HCT116 (cell line): ENCODE results near the gene FGFR3. TPM values are rescaled to one million over a fixed set of nuclear protein-coding genes. Genes with fewer than 3 reads are reported as not detected.

Experiments
- ATAC-seq: fragments of 200-7000 bp; cut with Tn5 transposase; 2 replicates; pipeline ENCODE4 v1.9.1; 2020; ENCODE audit warnings: mild to moderate bottlenecking, moderate library complexity
- BruUV-seq: library from RNA; stranded (reverse); fragments of 400-500 nt; replicated peaks from 2 replicates; lab custom pipeline; 2021; lab: Mats Ljungman, UMichigan
- CTCF ChIA-PET: fragments of 300-600 bp; sonication (Branson Sonifier 250); formaldehyde crosslinking; loops from one replicate; lab custom pipeline; 2021; ENCODE audit warnings: antibody characterized with exemption; lab: Charles Lee
- POLR2A ChIA-PET: fragments of 300-600, 350-600 bp; sonication (Branson Sonifier 250); formaldehyde crosslinking; loops from one replicate; lab custom pipeline; 2021; ENCODE audit warnings: antibody characterized with exemption; lab: Charles Lee
- RAD21 ChIA-PET, 2 experiments: fragments of 300-600 bp; sonication (Branson Sonifier 250); formaldehyde crosslinking; loops; one replicate each; lab custom pipeline; 2023; ENCODE audit warnings: low total read pairs in 2 of 2; ENCODE audit not compliant: uncharacterized antibody in 2 of 2, unreplicated experiment in 2 of 2, low non-redundant PET in 1 of 2; lab: Charles Lee
- DNase-seq: peaks from one replicate; pipeline ENCODE4 v3.0.0-alpha.2; 2010; ENCODE audit warnings: low read depth, low spot score
- H2AFZ ChIP-seq: fragments of 200-600 bp; shearing (Covaris generic), sonication (generic); 2 replicates; pipeline ENCODE4 v1.6.1; 2017; ENCODE audit warnings: low read depth, mixed run types, mixed read lengths, antibody characterized with exemption, low read length; ENCODE audit not compliant: poor library complexity, severe bottlenecking
- H3K27ac ChIP-seq: 2 replicates; pipeline ENCODE4 v1.5.1; 2012; ENCODE audit warnings: low read depth, low read length
- H3K27me3 ChIP-seq: fragments of 200-600 bp; sonication (generic); 2 replicates; pipeline ENCODE4 v1.6.1; 2016; ENCODE audit warnings: mixed run types, low read length, mixed read lengths; ENCODE audit not compliant: insufficient read depth
- H3K36me3 ChIP-seq, 2 experiments: fragments of 200-500 bp in 1 of 2; fragments of 200-600 bp in 1 of 2; sonication (Bioruptor generic) in 1 of 2; sonication (generic) in 1 of 2; 2 replicates each; pipeline versions ENCODE4 v1.5.1 to v1.6.1; 2014 to 2016; ENCODE audit warnings: low read length in 2 of 2, inconsistent platforms in 1 of 2, mixed read lengths in 1 of 2, mixed run types in 1 of 2; ENCODE audit not compliant: insufficient read depth in 2 of 2, control insufficient read depth in 1 of 2
- H3K4me1 ChIP-seq, 2 experiments: fragments of 200-600 bp in 1 of 2; sonication (generic) in 1 of 2; 2 replicates each; pipeline versions ENCODE4 v1.5.1 to v1.6.1; 2012 to 2017; ENCODE audit warnings: low read length in 2 of 2, inconsistent platforms in 1 of 2, mild to moderate bottlenecking in 1 of 2, mixed read lengths in 1 of 2, mixed run types in 1 of 2, moderate library complexity in 1 of 2; ENCODE audit not compliant: insufficient read depth in 2 of 2, control insufficient read depth in 1 of 2
- H3K4me2 ChIP-seq: fragments of 200-600 bp; sonication (generic); 2 replicates; pipeline ENCODE4 v1.6.1; 2017; ENCODE audit warnings: mixed run types, low read length, mixed read lengths
- H3K4me3 ChIP-seq, 2 experiments: fragments of 200-600 bp in 1 of 2; sonication (generic) in 1 of 2; replicated peaks in 1 of 2; 2 replicates each; pipeline ENCODE4 v1.5.1; 2011 to 2016; ENCODE audit warnings: low read length in 2 of 2, control low read depth in 1 of 2, low read depth in 1 of 2, mild to moderate bottlenecking in 1 of 2, mixed read lengths in 1 of 2, mixed run types in 1 of 2
- H3K79me2 ChIP-seq: fragments of 200-600 bp; sonication (generic); 2 replicates; pipeline ENCODE4 v1.6.1; 2017; ENCODE audit warnings: mild to moderate bottlenecking, mixed run types, low read length, moderate library complexity, mixed read lengths; ENCODE audit not compliant: insufficient read depth
- H3K9ac ChIP-seq: fragments of 200-600 bp; sonication (generic); 2 replicates; pipeline ENCODE4 v1.6.1; 2016; ENCODE audit warnings: low read length, mixed read lengths
- H3K9me2 ChIP-seq: fragments of 200-600 bp; sonication (generic), shearing (Covaris generic); 2 replicates; pipeline ENCODE4 v1.6.1; 2017; ENCODE audit warnings: mixed run types, mild to moderate bottlenecking, moderate library complexity; ENCODE audit not compliant: insufficient read depth
- H3K9me3 ChIP-seq, 2 experiments: fragments of 200-500 bp in 1 of 2; fragments of 200-600 bp in 1 of 2; sonication (Bioruptor generic) in 1 of 2; sonication (generic) in 1 of 2; 2 replicates each; pipeline ENCODE4 v1.6.1; 2014 to 2017; ENCODE audit warnings: low read length in 2 of 2, mixed read lengths in 2 of 2, inconsistent platforms in 1 of 2, low read depth in 1 of 2, mild to moderate bottlenecking in 1 of 2, mixed run types in 1 of 2, moderate library complexity in 1 of 2; ENCODE audit not compliant: control insufficient read depth in 1 of 2, insufficient read depth in 1 of 2
- H4K20me1 ChIP-seq: fragments of 200-600 bp; sonication (generic), shearing (Covaris generic); 2 replicates; pipeline ENCODE4 v1.6.1; 2017; ENCODE audit warnings: mixed run types, mild to moderate bottlenecking, moderate library complexity; ENCODE audit not compliant: insufficient read depth
- CBX3 ChIP-seq: IDR thresholded peaks from 2 replicates; pipeline ENCODE4 v1.6.1; 2012; ENCODE audit warnings: low read depth
- CEBPB ChIP-seq: IDR thresholded peaks from 2 replicates; pipeline ENCODE4 v1.6.1; 2012; ENCODE audit warnings: low read depth
- EZH2 ChIP-seq: fragments of 200-600 bp; sonication (generic); IDR thresholded peaks from 2 replicates; pipeline ENCODE4 v1.6.1; 2017; ENCODE audit warnings: antibody characterized with exemption, mixed run types
- EZH2phosphoT487 ChIP-seq: fragments of 200-600 bp; IDR thresholded peaks from 2 replicates; pipeline ENCODE4 v1.6.1; 2018; ENCODE audit warnings: antibody characterized with exemption, borderline replicate concordance
- POLR2A ChIP-seq: IDR thresholded peaks from 2 replicates; pipeline ENCODE4 v1.7.0; 2011; ENCODE audit warnings: borderline replicate concordance; ENCODE audit not compliant: insufficient read depth, insufficient read length; ENCODE audit errors: extremely low read depth
- TCF7L2 ChIP-seq: IDR thresholded peaks from 2 replicates; pipeline ENCODE4 v1.7.0; 2011; ENCODE audit warnings: borderline replicate concordance, inconsistent platforms; ENCODE audit not compliant: insufficient read depth, insufficient read length; ENCODE audit errors: extremely low read depth
- ZBTB33 ChIP-seq: IDR thresholded peaks from 2 replicates; pipeline ENCODE4 v1.6.1; 2011; ENCODE audit warnings: mild to moderate bottlenecking, low read length, moderate library complexity; ENCODE audit not compliant: insufficient replicate concordance; ENCODE audit errors: extremely low read depth
- ZNF274 ChIP-seq: fragments of 200-500 bp; sonication (Bioruptor generic); IDR thresholded peaks from 2 replicates; pipeline ENCODE4 v1.6.1; 2014; ENCODE audit warnings: mild to moderate bottlenecking, low read depth, low read length, inconsistent platforms
- intact Hi-C: fragments of 100-400 bp; cut with micrococcal nuclease; formaldehyde crosslinking; loops from 2 replicates; pipeline ENCODE4 v1.10.0; 2022
- total RNA-seq: library from RNA; stranded (reverse); gene quantifications from one replicate; pipeline ENCODE4 v1.2.1, GENCODE V29; 2021; ENCODE audit not compliant: unreplicated experiment

FGFR3 gene
- total RNA-seq, 1 experiment from 2014 or later, result 31.7 TPM

- TF ChIP-seq EZH2, result no peak
- no peak for TF ChIP-seq POLR2A
- TF ChIP-seq ZNF274, result no peak
Measured at GRCh38 chr4:1814453-1814852, 21.4 kb downstream of the FGFR3 start (continued).

GRCh38 chr4:1815096-1815996 lies 22.3 kb downstream of the FGFR3 start:
- 0 out of 4 replicates have a peak, but pooled peaks cover 0 to 1% of the 10 kb centered on the region in 2 experiments for H3K4me1 ChIP-seq
- no TSS peak for BruUV-seq
- CTCF ChIA-PET, result no interaction called here

More at GRCh38 chr4:1815096-1815996, 22.3 kb downstream of the FGFR3 start:
- no peaks in the 10 kb centered on the region for H3K79me2 ChIP-seq
- POLR2A ChIA-PET, result no interaction called here
- RAD21 ChIA-PET, result no interaction called here
- no peak for TF ChIP-seq EZH2phosphoT487
- TF ChIP-seq CBX3, result no peak
- no peak for TF ChIP-seq ZBTB33
- TF ChIP-seq TCF7L2, result no peak
- no peak for TF ChIP-seq CEBPB
- H3K27ac ChIP-seq, result no peak overlapping the region
- no peaks in the 10 kb centered on the region for H3K9me3 ChIP-seq
- H2AFZ ChIP-seq, result no peak overlapping the region
- no peak overlapping the region for H3K9ac ChIP-seq
- H3K4me2 ChIP-seq, result no peak overlapping the region
- H3K27me3 ChIP-seq, result no peaks in the 10 kb centered on the region
- peaks cover 24 to 50% of the 10 kb centered on the region in 2 experiments; a peak in 3 of 4 replicates for H3K36me3 ChIP-seq
- DNase-seq, result no peak
- H3K4me3 ChIP-seq, result no peak overlapping the region
- no peak for ATAC-seq
- H4K20me1 ChIP-seq, result no peaks in the 10 kb centered on the region
- intact Hi-C loops, result no loop called here
- no peaks in the 10 kb centered on the region for H3K9me2 ChIP-seq
